Left kidney (tissue), 2 donors: Measurements from ENCODE around the gene PCK2. TPM values are rescaled to one million over a fixed set of nuclear protein-coding genes. Genes with fewer than 3 reads are reported as not detected.
"Not testable (repeated sequence)": the region's sequence is repeated elsewhere in the genome, so short reads cannot be mapped to it uniquely, and the experiment has no call there.

Experiments
- DNase-seq: peaks from one replicate; pipeline ENCODE4 v3.0.0-alpha.2; 2013
- polyA plus RNA-seq: library from polyadenylated mRNA; unstranded; fragments of 120-200 nt; gene quantifications from one replicate; pipeline ENCODE4 v1.2.1, GENCODE V29; 2013; ENCODE audit not compliant: insufficient read length

Gene PCK2
- polyA plus RNA-seq, 1 donor, result 35.8 TPM

DNA sequence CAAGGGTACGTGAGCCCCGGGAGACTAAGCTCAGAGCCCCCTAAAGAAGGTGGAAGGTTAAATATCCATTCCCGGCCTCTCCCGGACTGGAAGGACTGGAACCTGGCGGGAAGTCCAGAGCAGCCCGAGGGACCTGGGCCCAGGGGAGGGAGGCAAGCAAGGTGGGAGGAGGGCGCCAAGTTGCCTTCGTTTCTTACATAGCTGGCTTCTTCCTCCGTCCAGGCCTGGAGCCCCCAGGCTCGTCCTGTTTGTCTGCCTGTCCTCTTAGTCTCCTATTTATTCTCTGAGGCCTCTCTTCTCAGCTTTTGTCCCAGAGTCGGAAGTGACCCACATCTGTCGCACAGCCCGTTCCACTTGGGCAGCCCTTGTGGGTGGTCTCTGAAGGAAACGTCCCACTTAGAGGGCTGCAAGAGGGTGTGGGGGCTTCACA is 745 bp downstream of the PCK2 start:
- DNase-seq, result no peak

DNA sequence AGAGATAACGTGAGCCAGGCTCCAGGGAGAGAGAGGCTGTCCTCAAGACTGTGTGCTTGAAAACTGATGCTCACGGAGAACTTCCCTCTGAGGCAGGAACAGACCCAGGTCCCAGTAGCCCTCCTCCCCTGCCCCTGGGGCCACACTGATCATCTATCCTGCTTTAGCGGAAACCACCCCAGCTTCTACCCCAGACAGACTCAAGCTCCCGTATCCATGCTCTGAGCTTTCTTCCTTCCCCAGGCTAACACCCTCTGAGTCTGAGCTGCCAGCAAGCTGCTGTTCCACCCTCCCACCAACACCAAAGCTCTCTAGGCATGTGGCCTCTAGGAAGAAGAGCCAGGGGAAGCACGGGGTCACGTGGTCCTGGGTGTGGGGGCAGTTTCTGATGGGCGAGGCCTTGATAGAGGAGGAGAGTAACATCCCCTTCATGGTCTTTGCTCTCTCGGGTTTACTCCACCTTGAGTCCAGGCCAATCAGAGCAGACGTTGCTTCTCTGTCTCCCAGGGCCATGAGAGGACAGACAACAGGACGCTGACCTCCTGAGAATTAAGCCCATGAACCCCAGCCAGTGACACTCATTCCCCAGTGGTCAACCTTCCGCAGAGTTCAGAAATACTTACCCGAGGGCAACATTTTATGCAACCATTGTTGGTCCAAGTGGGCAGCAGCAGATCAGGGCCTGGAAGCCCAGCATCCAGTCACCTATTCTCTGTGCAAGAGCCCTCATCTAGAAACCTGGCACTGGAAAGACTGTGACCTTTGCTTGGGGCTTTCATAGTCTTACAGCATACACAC is 1.4 kb downstream of the PCK2 start:
- DNase-seq, result peak; percentile 51

DNA sequence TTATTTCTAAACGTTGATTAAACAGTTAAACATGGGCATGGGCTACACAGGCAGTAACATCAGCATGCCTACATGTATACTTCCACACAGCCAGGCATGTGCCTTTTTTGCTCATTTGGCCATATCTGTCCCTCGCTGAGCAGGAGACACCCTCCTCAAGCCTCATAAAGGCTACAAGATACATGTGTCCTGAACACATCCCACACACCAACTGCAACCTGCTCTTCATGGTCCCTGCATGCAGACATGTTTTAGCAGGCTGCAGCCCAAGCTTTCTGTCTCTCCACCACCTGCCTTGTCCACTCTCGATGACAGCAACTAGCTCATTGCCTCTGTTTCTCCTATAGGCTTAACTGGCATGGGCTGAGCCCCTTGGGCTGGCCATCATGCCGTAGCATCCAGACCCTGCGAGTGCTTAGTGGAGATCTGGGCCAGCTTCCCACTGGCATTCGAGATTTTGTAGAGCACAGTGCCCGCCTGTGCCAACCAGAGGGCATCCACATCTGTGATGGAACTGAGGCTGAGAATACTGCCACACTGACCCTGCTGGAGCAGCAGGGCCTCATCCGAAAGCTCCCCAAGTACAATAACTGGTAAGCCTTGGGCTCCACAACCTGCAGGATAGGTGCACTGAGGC is 2.6 kb downstream of the PCK2 start:
- DNase-seq, result no peak

DNA sequence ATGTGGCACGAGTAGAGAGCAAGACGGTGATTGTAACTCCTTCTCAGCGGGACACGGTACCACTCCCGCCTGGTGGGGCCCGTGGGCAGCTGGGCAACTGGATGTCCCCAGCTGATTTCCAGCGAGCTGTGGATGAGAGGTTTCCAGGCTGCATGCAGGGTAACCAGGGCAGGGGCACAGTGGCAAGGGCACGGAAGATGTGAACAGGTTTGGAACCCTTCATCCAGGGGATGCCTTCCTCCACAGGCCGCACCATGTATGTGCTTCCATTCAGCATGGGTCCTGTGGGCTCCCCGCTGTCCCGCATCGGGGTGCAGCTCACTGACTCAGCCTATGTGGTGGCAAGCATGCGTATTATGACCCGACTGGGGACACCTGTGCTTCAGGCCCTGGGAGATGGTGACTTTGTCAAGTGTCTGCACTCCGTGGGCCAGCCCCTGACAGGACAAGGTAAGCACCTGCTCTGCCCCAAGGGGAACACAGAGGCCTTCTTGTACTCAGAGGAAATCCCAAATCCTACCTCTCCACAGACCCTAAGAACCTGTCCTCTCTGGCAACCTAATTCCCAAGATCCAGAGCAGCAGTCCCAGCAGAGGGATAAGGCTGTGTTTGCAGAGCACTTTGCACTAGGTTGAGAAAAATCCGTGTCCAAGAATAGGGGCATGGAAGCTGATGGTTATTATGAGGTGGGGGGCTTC is 4.3 kb downstream of the PCK2 start:
- DNase-seq, result no peak

DNA sequence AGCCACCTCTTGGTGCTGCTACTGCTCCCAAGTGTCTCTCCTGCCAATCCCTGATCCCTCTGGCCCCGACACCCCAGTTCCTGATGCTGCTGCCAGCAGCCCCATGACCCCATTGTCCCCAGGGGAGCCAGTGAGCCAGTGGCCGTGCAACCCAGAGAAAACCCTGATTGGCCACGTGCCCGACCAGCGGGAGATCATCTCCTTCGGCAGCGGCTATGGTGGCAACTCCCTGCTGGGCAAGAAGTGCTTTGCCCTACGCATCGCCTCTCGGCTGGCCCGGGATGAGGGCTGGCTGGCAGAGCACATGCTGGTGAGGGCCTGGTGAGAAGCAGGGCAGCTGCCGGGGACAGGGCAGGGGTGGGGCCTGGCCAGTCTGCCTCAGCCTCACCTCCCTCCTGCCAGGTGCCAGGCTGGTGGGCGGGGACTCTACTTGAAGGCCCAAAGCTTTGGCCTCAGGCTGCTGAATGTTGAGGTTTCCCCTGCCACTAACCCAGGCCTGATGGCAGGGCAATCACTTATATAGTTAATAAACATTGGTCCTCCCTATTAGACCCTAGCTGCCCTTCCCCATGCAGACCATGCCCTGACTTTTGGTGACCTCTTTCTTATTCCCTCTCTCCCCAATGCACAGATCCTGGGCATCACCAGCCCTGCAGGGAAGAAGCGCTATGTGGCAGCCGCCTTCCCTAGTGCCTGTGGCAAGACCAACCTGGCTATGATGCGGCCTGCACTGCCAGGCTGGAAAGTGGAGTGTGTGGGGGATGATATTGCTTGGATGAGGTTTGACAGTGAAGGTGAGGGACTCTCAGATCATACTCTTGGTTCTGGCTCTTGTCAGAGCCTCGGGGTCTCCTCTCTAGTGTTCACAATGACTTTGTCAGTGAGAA is 5.1 kb downstream of the PCK2 start:
- no peak for DNase-seq

DNA sequence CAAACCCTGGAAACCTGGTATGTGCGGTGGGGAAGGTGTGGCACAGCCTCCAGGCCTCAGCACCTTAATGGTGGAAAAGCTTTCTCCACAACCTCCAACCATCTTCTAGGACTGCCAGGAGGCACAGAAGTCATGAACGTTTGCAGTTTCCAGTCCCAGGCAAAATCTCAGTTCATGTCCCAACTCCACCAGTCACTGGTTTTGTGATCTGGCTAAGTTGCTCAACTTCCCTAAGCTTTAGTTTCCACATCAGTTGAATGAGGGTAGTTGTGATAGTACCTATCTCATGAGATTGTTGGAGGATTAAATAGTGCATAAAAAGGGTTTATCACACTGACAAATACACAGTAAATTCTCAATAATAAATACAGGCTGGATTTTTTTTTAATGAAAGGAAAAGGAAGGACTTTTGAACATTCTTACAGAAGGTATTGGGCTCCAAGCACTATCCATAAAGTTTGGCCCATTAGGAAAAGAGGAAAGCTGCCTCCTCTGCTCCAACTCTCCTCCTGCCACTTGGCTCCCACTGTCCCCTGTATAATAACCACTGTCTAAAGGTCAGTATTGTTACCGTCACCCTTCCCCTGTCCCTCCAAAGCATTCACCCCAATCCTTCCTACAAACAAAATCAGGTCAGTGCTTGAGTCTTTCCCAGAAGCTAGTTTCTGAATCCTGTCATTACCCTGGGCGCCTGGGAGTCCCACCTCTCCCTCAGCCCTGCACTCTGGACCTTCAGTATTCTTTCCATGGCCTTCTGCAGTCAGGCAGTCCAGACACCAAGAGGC is 6.3 kb downstream of the PCK2 start:
- DNase-seq, result no peak

DNA sequence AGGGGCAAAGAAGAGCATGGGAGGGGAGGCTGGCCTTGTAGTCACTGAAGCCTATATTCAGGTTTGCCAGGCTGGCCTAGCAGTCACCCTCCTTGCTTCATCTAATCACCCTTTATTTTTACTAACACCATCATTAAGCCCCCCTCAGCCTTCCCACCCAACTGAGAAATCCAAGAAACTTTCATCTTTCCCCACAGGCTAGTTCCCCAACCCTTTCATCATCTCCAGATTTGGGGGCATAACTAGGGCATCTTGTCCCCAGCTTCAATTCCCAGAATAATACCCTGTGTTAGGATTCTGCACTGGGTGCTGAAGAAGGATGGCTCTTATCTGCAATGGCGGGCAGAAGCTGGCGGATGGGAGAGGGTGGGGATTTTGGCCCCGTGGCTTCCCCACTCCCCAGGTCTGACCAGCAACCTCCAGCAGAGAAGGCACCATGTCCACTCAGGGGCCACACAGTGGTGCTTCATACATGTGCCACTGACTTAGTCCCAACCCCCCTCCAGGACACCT is 6.9 kb downstream of the PCK2 start:
- no peak for DNase-seq

DNA sequence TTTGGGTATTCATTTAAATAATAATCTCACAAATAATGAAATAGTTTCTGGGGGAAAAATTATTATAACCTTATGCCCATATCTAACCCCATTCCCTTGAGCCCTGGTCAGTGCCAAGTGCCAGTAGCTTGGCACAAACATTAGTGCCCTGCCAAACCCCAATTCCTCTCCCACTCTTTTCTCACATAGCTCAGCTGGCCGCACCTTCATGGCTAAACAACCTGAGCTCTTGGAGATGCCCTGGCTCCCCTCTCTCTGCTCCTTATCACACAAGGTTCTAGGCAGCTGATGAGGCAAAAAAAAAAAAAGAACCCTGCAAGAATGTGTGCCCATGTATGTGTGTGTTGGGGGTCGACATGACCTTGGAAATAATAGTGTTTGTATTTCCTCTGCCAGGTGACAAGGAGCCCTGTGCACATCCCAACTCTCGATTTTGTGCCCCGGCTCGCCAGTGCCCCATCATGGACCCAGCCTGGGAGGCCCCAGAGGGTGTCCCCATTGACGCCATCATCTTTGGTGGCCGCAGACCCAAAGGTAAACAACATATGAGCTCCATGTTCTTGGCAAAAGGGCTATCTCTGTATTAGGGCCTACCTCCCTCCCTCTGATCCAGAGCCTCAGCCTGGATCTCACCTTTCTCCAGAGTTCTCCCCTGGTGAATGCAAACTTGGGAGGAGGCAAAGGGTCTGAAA is 8.4 kb downstream of the PCK2 start:
- no peak for DNase-seq

DNA sequence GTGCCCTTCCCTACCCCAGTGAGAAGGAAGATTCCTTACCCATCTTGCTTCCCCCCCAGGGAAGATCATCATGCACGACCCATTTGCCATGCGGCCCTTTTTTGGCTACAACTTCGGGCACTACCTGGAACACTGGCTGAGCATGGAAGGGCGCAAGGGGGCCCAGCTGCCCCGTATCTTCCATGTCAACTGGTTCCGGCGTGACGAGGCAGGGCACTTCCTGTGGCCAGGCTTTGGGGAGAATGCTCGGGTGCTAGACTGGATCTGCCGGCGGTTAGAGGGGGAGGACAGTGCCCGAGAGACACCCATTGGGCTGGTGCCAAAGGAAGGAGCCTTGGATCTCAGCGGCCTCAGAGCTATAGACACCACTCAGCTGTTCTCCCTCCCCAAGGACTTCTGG is 9.3 kb downstream of the PCK2 start:
- DNase-seq, result no peak

DNA sequence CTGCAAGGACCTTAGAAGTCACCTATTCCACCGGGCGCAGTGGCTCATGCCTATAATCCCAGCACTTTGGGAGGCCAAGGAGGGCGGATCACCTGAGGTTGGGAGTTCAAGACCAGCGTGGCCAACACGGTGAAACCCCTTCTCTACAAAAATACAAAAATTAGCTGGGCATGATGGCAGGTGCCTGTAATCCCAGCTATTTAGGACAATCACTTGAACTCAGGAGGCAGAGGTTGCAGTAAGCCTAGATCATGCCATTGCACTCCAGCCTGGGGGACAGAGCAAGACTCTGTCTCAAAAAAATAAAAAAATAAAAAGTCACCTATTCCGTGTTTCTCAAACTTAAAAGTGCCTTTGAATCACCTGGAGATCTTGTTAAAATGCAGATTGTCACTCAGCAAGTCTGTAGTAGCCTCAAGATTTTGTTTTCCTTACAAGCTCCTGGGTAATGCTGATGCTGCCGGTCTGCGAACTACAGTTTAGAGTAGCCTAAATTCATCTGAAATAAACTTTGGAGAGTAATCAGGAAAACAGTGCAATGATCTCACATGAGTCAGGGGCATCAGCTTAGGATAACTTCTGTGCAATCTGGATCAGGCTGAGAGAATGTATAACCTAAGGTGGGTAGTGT is 11.6 kb downstream of the PCK2 start:
- not testable (repeated sequence) for DNase-seq

DNA sequence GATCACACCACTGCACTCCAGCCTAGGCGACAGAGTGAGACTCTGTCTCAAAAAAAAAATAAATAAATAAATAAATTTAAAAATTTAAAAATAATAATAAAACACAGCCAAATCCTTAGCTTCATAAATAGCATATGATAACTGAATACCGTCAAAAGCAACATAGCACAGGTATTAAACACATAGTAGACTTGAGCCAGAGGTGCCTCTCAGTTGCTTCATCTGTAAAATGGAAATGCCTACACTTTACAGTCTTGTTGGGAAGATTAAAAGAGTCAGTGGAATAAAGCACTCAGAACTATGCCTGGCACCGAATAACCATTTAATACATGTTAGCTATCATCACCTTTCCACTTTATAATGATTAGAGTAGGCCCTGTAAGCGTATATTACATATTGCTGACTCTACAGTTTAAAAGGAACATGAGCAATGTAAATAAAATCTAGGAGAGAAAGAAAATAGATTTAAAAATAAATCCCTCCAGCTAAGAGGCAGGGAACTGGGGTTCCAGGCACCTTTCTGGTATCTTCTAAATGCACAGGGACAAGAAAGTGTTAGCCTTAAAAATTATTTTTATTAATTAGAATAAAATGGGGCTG is 12.7 kb downstream of the PCK2 start:
- DNase-seq, result no peak

DNA sequence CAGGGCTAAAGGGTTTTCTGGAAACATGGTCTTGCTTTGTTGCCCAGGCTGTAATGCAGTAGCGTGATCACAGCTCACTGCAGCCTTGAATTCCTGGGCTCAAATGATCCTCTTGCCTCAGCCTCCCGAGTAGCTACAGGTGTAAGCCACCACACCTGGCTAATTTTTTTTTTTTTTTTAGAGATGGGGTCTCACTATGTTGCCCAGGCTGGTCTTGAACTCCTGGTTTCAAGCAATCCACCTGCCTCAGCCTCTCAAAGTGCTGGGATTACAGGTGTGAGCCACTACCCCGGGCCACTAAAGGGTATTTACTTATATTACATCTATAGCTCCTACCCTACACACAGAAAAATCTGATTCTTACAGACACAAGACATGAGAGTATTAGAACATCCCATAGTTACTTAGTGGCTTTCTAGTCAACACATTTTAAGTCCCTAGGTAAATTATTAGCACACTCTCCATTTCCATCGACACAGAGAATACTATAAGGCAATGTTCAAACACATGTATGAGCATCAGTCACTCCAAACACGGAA is 14.3 kb downstream of the PCK2 start:
- no peak for DNase-seq

DNA sequence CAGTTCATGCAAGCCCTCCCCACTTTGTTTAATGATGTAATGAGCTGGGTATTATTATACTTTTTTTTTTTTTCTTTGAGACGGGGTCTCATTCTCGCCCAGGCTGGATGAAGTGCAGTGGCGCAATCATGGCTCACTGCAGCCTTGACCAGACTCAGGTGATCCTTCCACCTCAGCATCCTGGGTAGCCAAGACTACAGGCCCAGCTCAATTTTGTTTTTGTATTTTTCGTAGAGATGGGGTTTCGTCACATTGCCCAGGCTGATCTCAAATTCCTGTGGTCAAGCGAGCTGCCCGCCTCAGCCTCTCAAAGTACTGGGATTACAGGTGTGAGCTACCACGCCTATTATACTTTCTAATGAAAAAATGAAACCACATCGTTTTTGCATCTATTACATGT is 15.9 kb downstream of the PCK2 start:
- DNase-seq, result no peak

DNA sequence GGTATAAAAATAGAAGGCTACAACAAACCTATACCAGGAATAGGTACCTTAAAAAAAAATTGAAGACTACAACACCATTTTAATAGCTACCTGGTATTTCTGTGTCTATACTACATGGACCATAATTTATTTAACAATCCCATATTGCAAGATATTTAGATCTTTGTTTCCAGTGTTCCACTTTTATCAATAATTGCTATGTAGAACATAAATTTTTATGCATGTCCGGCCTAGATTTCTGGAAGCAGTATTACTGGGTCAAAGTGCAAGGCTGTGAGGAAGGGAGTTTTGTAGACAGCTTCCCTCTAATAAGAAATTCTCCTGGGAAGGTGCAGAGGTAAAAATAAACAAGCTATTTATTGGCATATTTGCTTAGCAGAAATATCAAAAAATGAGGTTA is 16.4 kb downstream of the PCK2 start:
- no peak for DNase-seq

DNA sequence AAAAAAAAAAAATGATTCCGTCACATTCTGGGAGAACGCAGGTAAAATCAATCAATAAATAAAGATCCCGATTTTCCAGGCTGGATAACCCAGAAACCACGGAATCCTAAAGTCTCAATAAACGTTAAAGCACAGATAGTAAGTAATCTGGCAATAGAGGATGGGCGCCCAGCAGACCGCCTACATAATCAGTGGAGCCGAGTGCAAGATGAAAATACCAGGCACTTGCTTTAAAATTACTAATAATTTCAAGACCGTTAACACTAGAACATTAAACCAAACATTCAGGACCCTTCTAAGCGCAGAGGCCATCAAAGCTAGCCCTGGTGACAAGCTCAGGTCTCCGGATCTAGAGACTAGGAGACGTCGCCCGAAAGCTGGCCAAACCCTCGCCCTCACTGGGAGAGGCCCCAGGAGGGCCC is 19.3 kb downstream of the PCK2 start:
- no peak for DNase-seq

DNA sequence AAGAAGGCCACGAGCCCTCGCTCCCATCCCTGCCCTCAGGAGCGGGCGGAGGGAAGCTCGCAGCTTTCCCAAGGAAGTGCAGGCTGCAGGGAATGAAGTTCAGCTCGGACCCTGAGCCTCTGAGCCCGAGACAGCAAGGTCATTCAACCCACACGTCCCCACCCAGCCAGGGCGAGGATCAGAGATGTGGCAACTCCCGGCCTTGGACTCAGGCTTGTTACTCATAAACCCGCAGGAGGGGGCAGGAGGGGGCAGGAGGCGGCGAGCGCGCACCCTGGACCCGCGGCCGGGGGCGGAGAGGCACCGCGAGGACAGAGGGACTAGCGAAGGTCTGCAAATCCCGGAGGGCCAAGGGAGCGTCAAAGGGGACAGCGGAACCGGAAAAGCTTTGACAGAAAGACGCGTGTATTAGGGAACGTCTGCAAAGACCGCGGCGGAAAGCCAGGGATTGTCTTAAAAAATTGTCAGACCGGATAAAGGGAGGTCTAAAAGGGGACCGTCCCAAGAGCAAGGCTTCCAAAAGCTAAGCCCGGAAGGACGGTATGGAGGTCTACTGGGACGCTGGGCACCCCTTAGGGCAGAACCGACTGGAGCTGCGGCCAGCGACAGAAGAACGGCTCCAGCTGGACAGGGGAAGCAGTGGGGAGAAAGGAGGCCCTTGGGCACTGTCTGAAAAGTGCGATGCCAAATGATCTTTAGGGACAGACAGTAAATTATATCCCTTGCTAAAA is 19.9 kb downstream of the PCK2 start:
- peak; percentile 85 for DNase-seq

DNA sequence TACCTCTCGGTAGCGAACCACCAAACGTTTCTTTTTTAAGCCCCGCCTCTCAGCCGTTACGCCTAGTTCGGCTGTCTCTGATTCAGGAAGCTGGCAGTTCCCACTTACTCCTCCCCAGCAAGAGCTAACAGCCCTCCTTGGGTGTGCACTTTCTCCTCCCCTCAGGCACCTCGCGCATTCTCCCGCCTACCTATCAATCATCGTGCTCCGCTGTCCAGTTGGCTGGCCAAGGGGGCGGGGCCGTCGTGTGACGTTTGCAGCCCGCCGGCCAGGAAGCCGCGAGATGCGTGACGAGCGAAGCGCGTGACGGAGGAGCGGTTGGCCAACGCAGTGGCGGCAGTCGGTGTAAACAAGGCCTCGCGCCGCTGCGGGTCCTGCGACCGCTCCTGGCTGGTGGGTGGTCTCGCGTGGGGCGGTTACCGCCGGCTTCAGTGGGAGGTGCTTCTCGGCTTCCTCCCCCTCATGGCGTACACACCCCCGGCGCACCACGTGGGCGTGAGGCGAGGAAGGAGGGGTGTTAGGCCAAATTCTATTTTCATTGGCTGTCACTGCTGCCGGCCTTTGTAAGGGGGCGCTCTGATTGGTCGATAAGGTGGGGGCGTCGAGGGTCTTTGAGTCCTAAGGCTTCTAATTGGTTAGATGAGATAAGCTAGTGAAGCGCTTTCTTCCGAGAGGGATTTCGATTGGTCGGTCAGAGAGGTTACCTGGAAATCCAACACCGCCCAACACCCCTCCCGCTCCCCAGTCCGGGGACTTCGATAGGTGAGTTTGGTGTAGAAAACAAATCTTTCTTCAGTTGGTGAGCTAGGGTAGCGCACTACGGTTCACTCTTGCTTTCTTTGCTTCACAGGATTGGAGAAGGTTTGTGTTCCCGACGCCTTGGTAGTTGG is 20.7 kb downstream of the PCK2 start, which contains the start of the genes DCAF11 and NRL:
DCAF11 (plus strand) TSS at position 246 of the 890 bp plus-strand sequence. CDS start 818 bp downstream, outside the sequence.
NRL (minus strand) TSS at position 418 of the 890 bp plus-strand sequence. CDS start 32,101 bp downstream, outside the sequence.
- peak; percentile 100 for DNase-seq
